SK-N-SH (cell line): ENCODE data around the gene C1orf174. TPM values are rescaled to one million over a fixed set of nuclear protein-coding genes. Genes with fewer than 3 reads are reported as not detected.

Source experiments
- CTCF ChIA-PET: fragments of 300-600, 350-600 bp; formaldehyde crosslinking; extraction: SDS; loops from one replicate; lab custom pipeline; 2021; lab: Yijun Ruan, JAX
- POLR2A ChIA-PET: fragments of 350-600 bp; sonication (Branson Sonifier 250); formaldehyde crosslinking; extraction: SDS; loops from one replicate; lab custom pipeline; 2020; ENCODE audit warnings: antibody characterized with exemption, inconsistent platforms; lab: Yijun Ruan, JAX
- DNase-seq: peaks from one replicate; pipeline ENCODE4 v3.0.0; 2012
- H2AFZ ChIP-seq: fragments of 200-600 bp; sonication (generic); 2 replicates; pipeline ENCODE4 v1.8.1; 2016; ENCODE audit warnings: antibody characterized with exemption, mild to moderate bottlenecking, low read depth
- H3F3A ChIP-seq: fragments of 200-600 bp; sonication (generic); replicated peaks from 2 replicates; pipeline ENCODE3; 2016; ENCODE audit warnings: antibody characterized with exemption, mild to moderate bottlenecking; ENCODE audit not compliant: insufficient read depth
- H3K27ac ChIP-seq, 2 experiments: fragments of 200-500 bp in 1 of 2; fragments of 200-600 bp in 1 of 2; sonication (Bioruptor generic) in 1 of 2; sonication (generic), shearing (Covaris generic) in 1 of 2; 2 replicates each; pipeline versions ENCODE4 v1.5.1 to v1.6.1; 2014 to 2016; ENCODE audit warnings: low read depth in 2 of 2, inconsistent platforms in 1 of 2, low read length in 1 of 2, mild to moderate bottlenecking in 1 of 2, mixed read lengths in 1 of 2
- H3K27me3 ChIP-seq: fragments of 200-600 bp; sonication (generic), shearing (Covaris generic); 2 replicates; pipeline ENCODE4 v1.6.1; 2016; ENCODE audit warnings: mixed run types; ENCODE audit not compliant: insufficient read depth
- H3K36me3 ChIP-seq, 2 experiments: fragments of 200-500 bp in 1 of 2; fragments of 200-600 bp in 1 of 2; sonication (Bioruptor generic) in 1 of 2; sonication (generic) in 1 of 2; replicated peaks in 1 of 2; 2 replicates each; pipeline versions ENCODE3 to v1.5.1; 2014 to 2016; ENCODE audit warnings: low read length in 1 of 2, mild to moderate bottlenecking in 1 of 2; ENCODE audit not compliant: insufficient read depth in 2 of 2, control insufficient read depth in 1 of 2
- H3K4me1 ChIP-seq, 2 experiments: fragments of 200-500 bp in 1 of 2; fragments of 200-600 bp in 1 of 2; sonication (Bioruptor generic) in 1 of 2; sonication (generic), shearing (Covaris generic) in 1 of 2; 2 replicates each; pipeline versions ENCODE4 v1.5.1 to v1.6.1; 2014 to 2016; ENCODE audit warnings: low read depth in 1 of 2, low read length in 1 of 2, mixed run types in 1 of 2; ENCODE audit not compliant: insufficient read depth in 2 of 2, control insufficient read depth in 1 of 2
- H3K4me2 ChIP-seq: fragments of 200-600 bp; sonication (generic), shearing (Covaris generic); 2 replicates; pipeline ENCODE4 v1.6.1; 2017; ENCODE audit warnings: mixed run types
- H3K4me3 ChIP-seq, 2 experiments: fragments of 200-500 bp in 1 of 2; fragments of 200-600 bp in 1 of 2; sonication (Bioruptor generic) in 1 of 2; sonication (generic), shearing (Covaris generic) in 1 of 2; 2 replicates each; pipeline versions ENCODE4 v1.5.1 to v1.8.1; 2014 to 2016; ENCODE audit warnings: low read depth in 2 of 2, inconsistent platforms in 1 of 2, low read length in 1 of 2, mild to moderate bottlenecking in 1 of 2, mixed read lengths in 1 of 2, moderate library complexity in 1 of 2
- H3K79me2 ChIP-seq: fragments of 200-600 bp; sonication (generic); 2 replicates; pipeline ENCODE4 v1.8.1; 2017; ENCODE audit warnings: mild to moderate bottlenecking; ENCODE audit not compliant: insufficient read depth
- H3K9ac ChIP-seq: fragments of 200-600 bp; sonication (generic); 2 replicates; pipeline ENCODE4 v1.6.1; 2017; ENCODE audit warnings: mixed run types
- H3K9me2 ChIP-seq: fragments of 200-600 bp; sonication (generic); 2 replicates; pipeline ENCODE4 v1.6.1; 2017; ENCODE audit warnings: mixed run types
- H3K9me3 ChIP-seq: fragments of 200-600 bp; sonication (generic); 2 replicates; pipeline ENCODE4 v1.6.1; 2017; ENCODE audit warnings: mixed run types, mild to moderate bottlenecking, moderate library complexity
- H4K20me1 ChIP-seq: fragments of 200-600 bp; sonication (generic); 2 replicates; pipeline ENCODE4 v1.6.1; 2017; ENCODE audit warnings: mild to moderate bottlenecking, mixed run types; ENCODE audit not compliant: insufficient read depth
- CHD2 ChIP-seq: fragments of 150-350 bp; IDR thresholded peaks from 2 replicates; pipeline ENCODE4 v1.6.1; 2018; ENCODE audit warnings: low read length; ENCODE audit not compliant: partially characterized antibody
- ELF1 ChIP-seq: IDR thresholded peaks from 2 replicates; pipeline ENCODE4 v1.4.0; 2012
- EZH2phosphoT487 ChIP-seq: fragments of 200-600 bp; sonication (generic); IDR thresholded peaks from 2 replicates; pipeline ENCODE4 v1.6.1; 2017; ENCODE audit warnings: low read depth, mixed run types, mild to moderate bottlenecking, antibody characterized with exemption, moderate library complexity, borderline replicate concordance
- FOSL2 ChIP-seq: IDR thresholded peaks from 2 replicates; pipeline ENCODE4 v1.4.0; 2012; ENCODE audit warnings: low read depth, mild to moderate bottlenecking, moderate library complexity, borderline replicate concordance
- GATA2 ChIP-seq: sonication (generic); formaldehyde crosslinking; IDR thresholded peaks from 2 replicates; pipeline ENCODE4 v1.5.0; 2020; ENCODE audit warnings: mild to moderate bottlenecking, missing genetic modification reagents
- JUND ChIP-seq: IDR thresholded peaks from 2 replicates; pipeline ENCODE4 v1.4.0; 2012
- MEF2A ChIP-seq: IDR thresholded peaks from 2 replicates; pipeline ENCODE4 v1.4.0; 2012; ENCODE audit warnings: low read depth, borderline replicate concordance
- MXI1 ChIP-seq: IDR thresholded peaks from 2 replicates; pipeline ENCODE4 v1.6.1; 2012; ENCODE audit warnings: mild to moderate bottlenecking, low read depth, low read length, improper control_type of control experiment
- NFIC ChIP-seq: IDR thresholded peaks from 2 replicates; pipeline ENCODE4 v1.4.0; 2012; ENCODE audit warnings: borderline replicate concordance
- NRF1 ChIP-seq: IDR thresholded peaks from 2 replicates; pipeline ENCODE4 v1.6.1; 2012; ENCODE audit warnings: low read depth, mild to moderate bottlenecking, low read length
- POLR2AphosphoS5 ChIP-seq: IDR thresholded peaks from 2 replicates; pipeline ENCODE4 v1.6.1; 2012; ENCODE audit warnings: low read depth, low read length
- RCOR1 ChIP-seq: fragments of 150-350 bp; IDR thresholded peaks from 2 replicates; pipeline ENCODE4 v1.6.1; 2017; ENCODE audit warnings: antibody characterized with exemption, low read length
- RFX5 ChIP-seq: IDR thresholded peaks from 2 replicates; pipeline ENCODE4 v1.6.1; 2012; ENCODE audit warnings: mild to moderate bottlenecking, improper control_type of control experiment, low read length
- RXRA ChIP-seq: IDR thresholded peaks from 2 replicates; pipeline ENCODE4 v1.4.0; 2012; ENCODE audit warnings: low read depth, mild to moderate bottlenecking, borderline replicate concordance
- SIN3A ChIP-seq: IDR thresholded peaks from 2 replicates; pipeline ENCODE4 v1.6.1; 2012; ENCODE audit warnings: low read depth, mild to moderate bottlenecking, low read length, moderate library complexity, borderline replicate concordance
- SMC3 ChIP-seq: IDR thresholded peaks from 2 replicates; pipeline ENCODE4 v1.6.1; 2012; ENCODE audit warnings: low read depth, low read length, improper control_type of control experiment
- TAF1 ChIP-seq: IDR thresholded peaks from 2 replicates; pipeline ENCODE4 v1.6.1; 2012; ENCODE audit warnings: low read depth, mild to moderate bottlenecking, low read length, moderate library complexity, borderline replicate concordance
- TEAD4 ChIP-seq: IDR thresholded peaks from 2 replicates; pipeline ENCODE4 v1.4.0; 2012; ENCODE audit warnings: mild to moderate bottlenecking, borderline replicate concordance; ENCODE audit not compliant: insufficient read depth
- USF2 ChIP-seq: fragments of 150-350 bp; IDR thresholded peaks from 2 replicates; pipeline ENCODE4 v1.6.1; 2017; ENCODE audit warnings: antibody characterized with exemption, low read length, low read depth, borderline replicate concordance
- WGBS: methylation state at CpG from one replicate; pipeline ENCODE4 v1.1.6; 2017; ENCODE audit warnings: low lambda C conversion rate; 5-methylcytosine and 5-hydroxymethylcytosine counted together
- polyA plus RNA-seq, 3 experiments: library from polyadenylated mRNA; depleted of rRNA; stranded (reverse); fragments of >200 nt; gene quantifications; 2 replicates each; pipeline ENCODE4 v1.2.3, GENCODE V29; 2012
- TF ChIP-seq, protein P1 (sequence below): IDR thresholded peaks from 2 replicates; pipeline ENCODE4; 2012
- TF ChIP-seq, protein P2 (sequence below): fragments of 200-600 bp; sonication (generic); IDR thresholded peaks from 2 replicates; pipeline ENCODE4 v1.6.1; 2017; ENCODE audit warnings: antibody characterized with exemption, mild to moderate bottlenecking, moderate library complexity
- TF ChIP-seq, protein P3 (sequence below): IDR thresholded peaks from 2 replicates; pipeline ENCODE4 v1.4.0; 2012; ENCODE audit warnings: low read depth

Gene C1orf174
- polyA plus RNA-seq, 1 of the 3 experiments (the other 2 are of a cell fraction), result 21.4 TPM

GRCh38 chr1:3917761-3918160, 17.7 kb upstream of the C1orf174 start:
- Histone ChIP-seq H3K79me2 (no peaks in the 10 kb centered on the region), H3K4me2 (no peak overlapping the region), H3F3A (no peaks in the 10 kb centered on the region), H3K27ac (no peak overlapping the region), H4K20me1 (no peaks in the 10 kb centered on the region), H3K36me3 (no peaks in the 10 kb centered on the region), H3K9me3 (no peaks in the 10 kb centered on the region), H2AFZ (no peak overlapping the region), H3K9me2 (no peaks in the 10 kb centered on the region), H3K27me3 (no peaks in the 10 kb centered on the region), H3K9ac (no peak overlapping the region), H3K4me1 (no peaks in the 10 kb centered on the region), H3K4me3 (no peak overlapping the region)
- ChIA-PET POLR2A (no interaction called here), CTCF (no interaction called here)
- TF ChIP-seq, protein P1, sequence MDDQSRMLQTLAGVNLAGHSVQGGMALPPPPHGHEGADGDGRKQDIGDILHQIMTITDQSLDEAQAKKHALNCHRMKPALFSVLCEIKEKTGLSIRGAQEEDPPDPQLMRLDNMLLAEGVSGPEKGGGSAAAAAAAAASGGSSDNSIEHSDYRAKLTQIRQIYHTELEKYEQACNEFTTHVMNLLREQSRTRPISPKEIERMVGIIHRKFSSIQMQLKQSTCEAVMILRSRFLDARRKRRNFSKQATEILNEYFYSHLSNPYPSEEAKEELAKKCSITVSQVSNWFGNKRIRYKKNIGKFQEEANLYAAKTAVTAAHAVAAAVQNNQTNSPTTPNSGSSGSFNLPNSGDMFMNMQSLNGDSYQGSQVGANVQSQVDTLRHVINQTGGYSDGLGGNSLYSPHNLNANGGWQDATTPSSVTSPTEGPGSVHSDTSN, result no peak
- TF ChIP-seq, protein P2, sequence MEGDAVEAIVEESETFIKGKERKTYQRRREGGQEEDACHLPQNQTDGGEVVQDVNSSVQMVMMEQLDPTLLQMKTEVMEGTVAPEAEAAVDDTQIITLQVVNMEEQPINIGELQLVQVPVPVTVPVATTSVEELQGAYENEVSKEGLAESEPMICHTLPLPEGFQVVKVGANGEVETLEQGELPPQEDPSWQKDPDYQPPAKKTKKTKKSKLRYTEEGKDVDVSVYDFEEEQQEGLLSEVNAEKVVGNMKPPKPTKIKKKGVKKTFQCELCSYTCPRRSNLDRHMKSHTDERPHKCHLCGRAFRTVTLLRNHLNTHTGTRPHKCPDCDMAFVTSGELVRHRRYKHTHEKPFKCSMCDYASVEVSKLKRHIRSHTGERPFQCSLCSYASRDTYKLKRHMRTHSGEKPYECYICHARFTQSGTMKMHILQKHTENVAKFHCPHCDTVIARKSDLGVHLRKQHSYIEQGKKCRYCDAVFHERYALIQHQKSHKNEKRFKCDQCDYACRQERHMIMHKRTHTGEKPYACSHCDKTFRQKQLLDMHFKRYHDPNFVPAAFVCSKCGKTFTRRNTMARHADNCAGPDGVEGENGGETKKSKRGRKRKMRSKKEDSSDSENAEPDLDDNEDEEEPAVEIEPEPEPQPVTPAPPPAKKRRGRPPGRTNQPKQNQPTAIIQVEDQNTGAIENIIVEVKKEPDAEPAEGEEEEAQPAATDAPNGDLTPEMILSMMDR, result no peak
- no peak for TF ChIP-seq CHD2
- no peak for TF ChIP-seq ELF1
- no peak for TF ChIP-seq JUND
- TF ChIP-seq NRF1, result no peak
- TF ChIP-seq MEF2A, result no peak
- TF ChIP-seq, protein P3, sequence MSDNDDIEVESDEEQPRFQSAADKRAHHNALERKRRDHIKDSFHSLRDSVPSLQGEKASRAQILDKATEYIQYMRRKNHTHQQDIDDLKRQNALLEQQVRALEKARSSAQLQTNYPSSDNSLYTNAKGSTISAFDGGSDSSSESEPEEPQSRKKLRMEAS, result no peak
- no peak for TF ChIP-seq RCOR1
- TF ChIP-seq RXRA, result no peak
- TF ChIP-seq TAF1, result no peak
- no peak for TF ChIP-seq MXI1
- TF ChIP-seq USF2, result no peak
- TF ChIP-seq SIN3A, result no peak
- no peak for DNase-seq
- WGBS, result 25% methylated on average over 8 of the region's 8 CpGs

DNA sequence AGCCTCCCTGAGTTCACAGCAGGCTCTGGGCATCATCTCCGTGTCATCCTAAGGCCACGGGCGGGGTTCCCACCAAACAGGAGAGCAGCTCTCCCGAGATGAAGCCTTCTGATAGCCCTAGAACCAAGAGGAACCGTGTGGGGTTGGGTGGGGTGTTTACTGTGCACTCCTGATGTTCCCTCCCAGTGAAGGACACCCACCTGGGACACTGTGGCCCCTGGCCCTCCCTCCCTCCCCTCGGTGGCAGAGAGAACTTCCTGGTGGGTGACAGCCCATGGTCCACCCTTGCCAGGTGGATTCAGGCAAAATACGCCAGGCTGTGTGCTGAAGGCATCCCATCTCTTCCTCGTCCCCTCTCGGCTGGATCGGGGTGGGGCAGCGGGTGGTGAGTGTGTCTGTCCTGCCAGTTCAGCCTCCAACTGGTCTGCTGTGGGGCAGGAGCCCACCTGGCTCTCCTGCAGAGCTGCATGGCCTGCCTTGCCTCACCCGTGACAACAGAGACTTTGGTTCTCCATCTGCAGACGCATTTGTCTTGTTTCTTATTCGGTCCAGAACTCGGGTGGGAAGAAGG, 15.6 kb upstream of the C1orf174 start:
- H2AFZ ChIP-seq, result no peak overlapping the region
- POLR2A ChIA-PET, result no interaction called here
- no peaks in the 10 kb centered on the region for H3K36me3 ChIP-seq
- no peak overlapping the region for H3K4me2 ChIP-seq
- WGBS, result 57% methylated on average over 10 of the region's 15 CpGs
- no peak for DNase-seq
- no peaks in the 10 kb centered on the region for H3K27me3 ChIP-seq
- no peaks in the 10 kb centered on the region for H3K79me2 ChIP-seq
- H3K9ac ChIP-seq, result no peak overlapping the region
- no peaks in the 10 kb centered on the region for H4K20me1 ChIP-seq
- no peaks in the 10 kb centered on the region; a peak in 1 of 4 replicates for H3K4me1 ChIP-seq
- H3F3A ChIP-seq, result no peaks in the 10 kb centered on the region
- H3K27ac ChIP-seq, result no peak overlapping the region
- no peak overlapping the region for H3K4me3 ChIP-seq
- CTCF ChIA-PET, result no interaction called here
- no peaks in the 10 kb centered on the region for H3K9me3 ChIP-seq
- no peaks in the 10 kb centered on the region for H3K9me2 ChIP-seq
- no peak for TF ChIP-seq NFIC
- TF ChIP-seq FOSL2, result no peak
- no peak for TF ChIP-seq SMC3
- TF ChIP-seq RXRA, result no peak
- TF ChIP-seq, protein P3, result no peak
- TF ChIP-seq POLR2AphosphoS5, result no peak
- TF ChIP-seq, protein P1, result no peak
- TF ChIP-seq TEAD4, result no peak
- no peak for TF ChIP-seq GATA2 (CRISPR knock-in tag)
- TF ChIP-seq CHD2, result no peak
- no peak for TF ChIP-seq MEF2A
- no peak for TF ChIP-seq RFX5
- TF ChIP-seq EZH2phosphoT487, result no peak
